Brain microvascular endothelial cell (primary cell): ENCODE measurements around the gene MTHFD1L.

ENCODE experiments used
- DNase-seq: peaks from one replicate; pipeline ENCODE4 v3.0.0-alpha.2; 2020
- H3K27ac ChIP-seq: fragments of 250-450 bp; sonication (Bioruptor Pico); 2 replicates; pipeline ENCODE4 v1.5.1; 2020; ENCODE audit warnings: mild to moderate bottlenecking, moderate library complexity
- H3K27me3 ChIP-seq: fragments of 250-450 bp; sonication (Bioruptor Pico); replicated peaks from 2 replicates; pipeline ENCODE4 v1.5.1; 2020; ENCODE audit warnings: mild to moderate bottlenecking
- H3K36me3 ChIP-seq: fragments of 250-450 bp; sonication (Bioruptor Pico); replicated peaks from 2 replicates; pipeline ENCODE4 v1.5.1; 2020; ENCODE audit warnings: mild to moderate bottlenecking
- H3K4me3 ChIP-seq: 2 replicates; pipeline ENCODE4 v1.5.1; 2011; ENCODE audit warnings: low read depth, mild to moderate bottlenecking, control low read depth, low read length, moderate library complexity
- CTCF ChIP-seq: IDR thresholded peaks from 2 replicates; pipeline ENCODE4 v1.5.1; 2011; ENCODE audit warnings: low read depth, mild to moderate bottlenecking, moderate library complexity, low read length, control low read depth, inconsistent platforms; ENCODE audit errors: missing control alignments
- in situ Hi-C: cut with HindIII; loops from 2 replicates; pipeline ENCODE4 v1.10.0; 2017; ENCODE audit warnings: low sequenced_read_pairs, low pct_ligation_motif_present

Gene MTHFD1L

GRCh38 chr6:150905769-150906168 is 40.3 kb downstream of the MTHFD1L start:
- Histone ChIP-seq H3K27me3 (no peaks in the 10 kb centered on the region), H3K4me3 (no peak overlapping the region), H3K36me3 (peaks cover 17% of the 10 kb centered on the region), H3K27ac (no peak overlapping the region)
- no peak for DNase-seq
- peak; percentile 61 for TF ChIP-seq CTCF
- in situ Hi-C loops, result no loop called here

GRCh38 chr6:150906641-150907326 is 41.3 kb downstream of the MTHFD1L start:
- Histone ChIP-seq H3K36me3 (peaks cover 22% of the 10 kb centered on the region), H3K27ac (no peak overlapping the region)

GRCh38 chr6:150907383-150907782 is 41.9 kb downstream of the MTHFD1L start:
- no peak for TF ChIP-seq CTCF
- Histone ChIP-seq H3K27ac (no peak overlapping the region), H3K36me3 (peaks cover 25% of the 10 kb centered on the region), H3K27me3 (no peaks in the 10 kb centered on the region), H3K4me3 (no peak overlapping the region)
- in situ Hi-C loops, result no loop called here
- no peak for DNase-seq

More at GRCh38 chr6:150906641-150907326, 41.3 kb downstream of the MTHFD1L start:
- H3K27me3 ChIP-seq, result no peaks in the 10 kb centered on the region
- TF ChIP-seq CTCF, result no peak
- in situ Hi-C loops, result no loop called here
- no peak overlapping the region for H3K4me3 ChIP-seq
- DNase-seq, result no peak

- TF ChIP-seq CTCF, result no peak
- DNase-seq, result no peak
- no peaks in the 10 kb centered on the region for H3K27me3 ChIP-seq
- H3K27ac ChIP-seq, result no peak overlapping the region
- peaks cover 28% of the 10 kb centered on the region for H3K36me3 ChIP-seq
- H3K4me3 ChIP-seq, result no peak overlapping the region
- in situ Hi-C loops, result no loop called here
Measured at GRCh38 chr6:150908901-150909300, 43.4 kb downstream of the MTHFD1L start.

- no peak for TF ChIP-seq CTCF
- Histone ChIP-seq H3K4me3 (no peak overlapping the region), H3K36me3 (peaks cover 26% of the 10 kb centered on the region), H3K27ac (no peak overlapping the region), H3K27me3 (no peaks in the 10 kb centered on the region)
- DNase-seq, result no peak
- in situ Hi-C loops, result no loop called here
Measured at GRCh38 chr6:150910561-150910960, 45.1 kb downstream of the MTHFD1L start.

- Histone ChIP-seq H3K27me3 (no peaks in the 10 kb centered on the region), H3K27ac (no peak overlapping the region), H3K36me3 (peaks cover 17% of the 10 kb centered on the region), H3K4me3 (no peak overlapping the region)
- no peak for TF ChIP-seq CTCF
- in situ Hi-C loops, result no loop called here
- DNase-seq, result no peak
Measured at GRCh38 chr6:150914372-150914771, 48.9 kb downstream of the MTHFD1L start.
